ENCODE results near the gene MACROD2. TPM values are rescaled to one million over a fixed set of nuclear protein-coding genes. Genes with fewer than 3 reads are reported as not detected.

MACROD2 gene
- total and polyA plus RNA-seq, 2 of the 4 experiments (the other 2 are of a cell fraction) = not detected

GRCh38 chr20:14295238-14295637 is 299.9 kb downstream of the MACROD2 start:
- H4K91ac ChIP-seq (ENCODE audit: insufficient read depth, low read depth, low read length) = no peak overlapping the region
- H3K36me3 ChIP-seq (ENCODE audit: control insufficient read depth, insufficient read depth, low read length) = no peaks in the 10 kb centered on the region
- in situ Hi-C loops (cut with MboI; ENCODE audit: low sequenced_read_pairs) = no loop called here
- BruUV-seq (replicated peaks) = no TSS peak
- no peaks in the 10 kb centered on the region for H3K79me1 ChIP-seq (ENCODE audit: low read depth in 1 of 2, low read length in 2 of 2)
- ATAC-seq (ENCODE audit: low read depth) = no peak
- no peak overlapping the region for H2BK15ac ChIP-seq (ENCODE audit: low read depth, low read length)
- no peak overlapping the region for H2BK20ac ChIP-seq (ENCODE audit: low read depth, low read length)
- CTCF ChIA-PET = interaction anchor here (0.6 kb wide), 1 partner anchor 887 kb away, joined by 3 read pairs; no protein-coding TSS in a partner anchor
- H3K23ac ChIP-seq (ENCODE audit: low read depth, low read length) = no peak overlapping the region
- H3K9ac ChIP-seq (ENCODE audit: low read depth, low read length) = no peak overlapping the region
- no peak overlapping the region for H3K4me3 ChIP-seq (ENCODE audit: insufficient read depth, low read depth, low read length)
- H3K4me1 ChIP-seq (ENCODE audit: control insufficient read depth, insufficient read depth, low read length) = no peaks in the 10 kb centered on the region
- no peak for TF ChIP-seq MAZ (IDR thresholded peaks at IDR 0.05; ENCODE audit: borderline replicate concordance, low read depth, low read length)
- no peak for TF ChIP-seq FOS (IDR thresholded peaks at IDR 0.05; ENCODE audit: low read depth, low read length)
- TF ChIP-seq ELK1 (IDR thresholded peaks at IDR 0.05; ENCODE audit: borderline replicate concordance, low read depth, low read length) = no peak
- no peak for DNase-seq
- dilution Hi-C loops (cut with HindIII; ENCODE audit: low sequenced_read_pairs, unreplicated experiment) = no loop called here
- no peak overlapping the region for H3K14ac ChIP-seq (replicated peaks; ENCODE audit: low read depth, low read length)
- no peaks in the 10 kb centered on the region for H3K9me3 ChIP-seq (ENCODE audit: control insufficient read depth, insufficient read depth, low read length)
- intact Hi-C loops (cut with micrococcal nuclease) = no loop called here
- no CpG with 5 or more reads among the region's 2 CpGs for WGBS, 2 experiments (ENCODE audit: extremely low coverage in 2 of 2, insufficient read length in 1 of 2)
- H3K27me3 ChIP-seq (ENCODE audit: control insufficient read depth, insufficient read depth, low read length) = no peaks in the 10 kb centered on the region
- no peak overlapping the region for H3K27ac ChIP-seq (ENCODE audit: insufficient read depth, low read length)
- H2AFZ ChIP-seq (replicated peaks; ENCODE audit: low read length, poor library complexity) = no peak overlapping the region
- H3K9me1 ChIP-seq (ENCODE audit: insufficient read depth, low read length) = no peaks in the 10 kb centered on the region
- no peak overlapping the region for H2BK5ac ChIP-seq (ENCODE audit: low read depth, low read length, poor library complexity, severe bottlenecking)
- H3K18ac ChIP-seq (ENCODE audit: low read depth, low read length) = no peak overlapping the region
- H4K5ac ChIP-seq (ENCODE audit: low read depth, low read length) = no peak overlapping the region
- H4K20me1 ChIP-seq (ENCODE audit: insufficient read depth, low read length) = no peaks in the 10 kb centered on the region
- H2AK5ac ChIP-seq (ENCODE audit: low read depth, low read length) = no peak overlapping the region
- no peak overlapping the region for H3K4me2 ChIP-seq (ENCODE audit: low read depth, low read length)
- H3K4ac ChIP-seq (ENCODE audit: low read depth, low read length) = no peak overlapping the region
- H4K8ac ChIP-seq (ENCODE audit: low read depth in 2 of 2, low read length in 2 of 2) = no peak overlapping the region
- no peak overlapping the region for H2BK120ac ChIP-seq (ENCODE audit: low read depth, low read length)
- H2AK9ac ChIP-seq (replicated peaks; ENCODE audit: low read depth, low read length, poor library complexity) = no peak overlapping the region
- POLR2A ChIA-PET (ENCODE audit: unreplicated experiment) = no interaction called here
- H3K56ac ChIP-seq (ENCODE audit: extremely low read depth, insufficient read depth, low read length) = no peak overlapping the region

Measured in IMR-90 (cell line).